Raji (cell line): ENCODE measurements around the gene CFAP126.

Experiments
- POLR2A ChIP-seq: IDR thresholded peaks from 2 replicates; pipeline ENCODE4 v1.6.1; 2011; ENCODE audit warnings: low read depth, low read length, control low read depth; ENCODE audit not compliant: insufficient read depth

Gene CFAP126

DNA sequence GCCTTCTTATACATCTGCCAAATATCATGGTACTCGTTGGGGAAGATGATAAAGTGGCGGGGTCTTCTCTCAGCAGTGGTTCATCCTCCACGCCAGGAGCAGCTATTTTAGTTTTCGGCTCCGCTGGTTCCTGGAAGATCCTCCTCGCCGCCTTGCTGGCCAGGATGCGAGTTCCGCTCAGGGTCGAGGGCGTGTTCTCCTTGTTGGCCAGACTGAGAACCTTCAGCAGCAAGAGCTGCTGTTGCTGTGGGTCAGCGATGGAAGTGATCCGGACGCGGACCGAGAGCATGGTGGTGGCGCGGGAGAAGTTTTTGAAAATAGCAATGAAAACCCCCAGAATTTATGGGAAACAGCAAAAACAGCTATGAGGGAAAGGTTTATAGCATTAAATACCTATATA is 11.4 kb upstream of the CFAP126 start:
- no peak for TF ChIP-seq POLR2A

DNA sequence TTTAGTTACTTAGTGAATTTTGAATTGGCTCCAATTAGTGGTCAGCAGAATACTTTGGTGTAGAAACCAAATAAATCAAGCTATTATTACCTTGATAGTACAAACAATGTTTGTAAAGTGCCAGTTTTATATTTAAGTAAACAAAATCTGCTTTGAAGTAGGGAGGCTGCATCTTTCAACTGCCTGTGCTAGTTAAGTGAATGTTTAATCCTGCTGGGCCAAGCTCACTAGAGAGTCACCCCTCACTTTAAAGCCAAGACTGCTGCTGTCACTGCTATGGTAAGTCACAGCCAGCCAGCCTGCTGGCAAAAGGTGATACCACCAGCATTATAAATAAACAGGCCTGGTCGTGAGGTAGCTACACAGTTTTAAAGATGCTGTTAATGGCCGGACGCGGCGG is 10.3 kb upstream of the CFAP126 start:
- TF ChIP-seq POLR2A, result no peak

DNA sequence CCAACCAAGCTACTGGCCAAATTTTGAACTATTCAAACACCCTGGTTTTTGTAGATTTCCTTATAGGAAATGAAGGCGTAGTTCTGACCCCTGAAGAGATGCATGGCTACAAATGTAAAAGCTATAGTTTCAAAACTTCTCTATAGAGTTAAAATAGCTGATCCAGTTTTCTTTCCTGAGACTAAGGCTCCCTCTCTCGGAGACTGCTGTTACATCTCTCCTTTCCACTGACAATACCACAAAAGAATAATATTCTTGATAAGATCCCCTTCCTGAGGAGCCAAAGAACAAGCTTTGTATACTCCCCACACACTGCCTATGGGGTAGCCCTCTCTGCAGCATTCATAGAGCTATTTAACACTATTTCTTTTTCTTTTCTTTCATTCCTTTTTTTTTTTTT is 6.7 kb upstream of the CFAP126 start:
- no peak for TF ChIP-seq POLR2A

DNA sequence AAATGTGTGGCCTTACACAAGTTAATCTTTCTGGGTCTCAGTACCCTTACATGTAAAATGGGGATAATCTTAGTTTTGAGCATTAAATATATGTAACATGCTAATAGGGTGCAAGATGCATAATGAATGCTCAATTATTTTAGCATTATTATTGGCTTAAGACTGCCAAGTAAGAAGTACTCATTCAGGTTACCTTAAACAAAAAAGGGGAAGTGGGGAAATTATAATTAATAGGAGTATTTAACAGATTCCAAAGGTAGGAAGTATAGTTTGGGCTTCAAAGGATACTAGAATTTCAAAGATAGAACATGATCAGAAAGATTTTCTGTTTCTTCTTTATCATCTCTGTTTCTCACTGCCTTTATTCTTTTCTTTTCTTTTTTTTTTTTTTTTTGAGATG is 5.8 kb upstream of the CFAP126 start:
- TF ChIP-seq POLR2A, result no peak

- no peak for TF ChIP-seq POLR2A
Observed at GRCh38 chr1:161365207-161365606, 2.5 kb downstream of the CFAP126 start.

GRCh38 chr1:161364332-161364731 is 3.3 kb downstream of the CFAP126 start:
- no peak for TF ChIP-seq POLR2A

DNA sequence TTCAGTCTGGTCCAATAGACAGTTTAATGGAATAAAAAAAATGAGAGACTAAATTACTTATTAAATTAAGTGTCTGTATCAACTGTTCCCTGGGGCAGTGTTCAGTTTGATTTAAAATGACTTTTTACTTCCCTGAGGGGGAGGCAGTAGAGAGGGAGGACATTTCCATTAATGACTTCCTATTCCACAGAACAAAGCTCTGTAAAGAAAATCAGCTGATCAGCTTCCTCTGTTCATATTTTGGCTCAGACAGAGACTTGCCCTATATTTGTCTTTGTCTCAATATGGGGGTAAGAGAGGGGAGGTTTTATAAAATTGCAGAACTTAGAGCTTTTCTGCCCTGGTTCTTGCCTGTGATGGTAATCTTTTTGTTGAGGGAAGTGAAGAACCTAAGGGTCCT is 8.4 kb downstream of the CFAP126 start:
- TF ChIP-seq POLR2A, result no peak

- TF ChIP-seq POLR2A, result no peak
Observed at GRCh38 chr1:161357073-161357472, 10.6 kb downstream of the CFAP126 start.

- TF ChIP-seq POLR2A, result no peak
Observed at GRCh38 chr1:161351482-161351881, 16.2 kb downstream of the CFAP126 start.

DNA sequence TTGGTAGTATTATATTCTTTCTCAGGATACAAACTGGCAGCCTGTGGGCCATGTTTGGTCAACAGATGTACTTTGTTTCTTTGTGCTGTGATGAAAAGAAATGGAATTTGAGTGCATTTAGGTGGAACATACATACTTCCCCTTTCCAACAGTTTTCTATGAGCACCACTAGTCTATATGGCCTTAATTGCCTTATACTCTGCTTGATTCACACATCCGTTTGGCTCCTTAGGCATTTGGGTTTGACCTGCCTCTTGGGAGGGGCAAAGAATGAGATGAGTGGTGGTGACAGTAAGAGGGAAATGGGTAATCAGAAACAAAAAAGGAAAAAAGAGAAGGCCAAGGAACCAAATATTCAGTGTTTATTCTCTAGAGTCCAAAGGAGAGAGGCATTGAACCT is 17.0 kb downstream of the CFAP126 start:
- TF ChIP-seq POLR2A, result no peak

DNA sequence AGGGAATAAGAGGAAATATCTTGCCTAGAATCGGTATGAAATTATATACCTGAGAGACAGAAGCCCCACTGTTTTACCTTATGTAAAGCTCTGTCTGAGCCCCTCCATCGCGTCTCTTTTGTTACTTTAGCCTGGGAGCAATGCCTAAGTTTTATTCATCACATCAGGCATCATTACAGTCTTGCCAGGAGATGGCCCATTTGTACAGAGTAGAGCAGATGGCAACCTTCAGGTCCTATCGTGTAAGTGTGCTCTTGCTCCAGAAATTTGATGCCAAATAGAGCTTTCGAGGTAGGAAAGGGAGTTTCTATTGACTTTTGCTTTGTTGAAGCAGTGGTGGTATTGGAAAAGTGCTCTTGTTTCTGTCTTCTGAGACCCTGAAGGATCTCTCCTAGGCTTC is 24.9 kb downstream of the CFAP126 start:
- TF ChIP-seq POLR2A, result no peak

DNA sequence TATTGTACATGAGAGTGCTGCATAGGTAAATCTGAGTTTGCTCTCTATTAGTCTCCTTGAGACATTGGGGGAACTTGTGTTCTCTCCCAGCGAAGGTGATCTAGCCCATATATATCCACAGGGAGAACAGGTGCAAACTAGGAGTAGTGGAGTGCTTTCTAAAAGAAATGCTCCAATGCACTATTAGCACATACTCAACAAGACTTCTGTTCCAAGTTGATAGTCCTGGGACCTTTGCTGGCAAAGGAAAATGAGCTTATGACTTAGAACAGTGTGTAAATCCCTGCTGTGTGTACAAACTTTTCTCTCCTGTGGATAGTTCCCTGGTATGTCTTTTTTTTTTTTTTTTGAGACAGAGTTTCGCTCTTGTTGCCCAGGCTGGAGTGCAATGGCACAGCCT is 25.5 kb downstream of the CFAP126 start:
- TF ChIP-seq POLR2A, result no peak

GRCh38 chr1:161335796-161336195 is 31.9 kb downstream of the CFAP126 start:
- no peak for TF ChIP-seq POLR2A

- no peak for TF ChIP-seq POLR2A
Observed at GRCh38 chr1:161333166-161333565, 34.5 kb downstream of the CFAP126 start.

- no peak for TF ChIP-seq POLR2A
Observed at GRCh38 chr1:161330346-161330745, 37.3 kb downstream of the CFAP126 start.

DNA sequence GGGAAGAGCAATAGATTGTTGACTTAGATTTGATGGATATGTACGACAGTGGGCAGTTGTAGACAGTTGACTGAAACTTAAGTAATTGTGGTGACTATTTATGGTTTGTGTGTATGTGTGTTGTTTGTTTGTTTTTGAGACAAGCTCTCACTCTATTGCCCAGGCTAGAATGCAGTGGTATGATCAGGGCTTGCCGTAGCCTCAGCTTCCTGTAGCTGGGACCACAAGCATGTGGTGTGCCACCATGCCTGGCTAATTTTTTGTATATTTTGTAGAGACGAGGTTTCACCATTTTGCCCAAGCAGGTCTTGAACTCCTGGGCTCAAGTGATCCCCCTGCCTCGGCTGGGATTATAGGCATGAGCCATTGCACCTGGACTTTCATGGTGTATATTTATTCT is 43.7 kb downstream of the CFAP126 start:
- no peak for TF ChIP-seq POLR2A
